GM12864 (cell line): ENCODE measurements around the gene SLC35F4.
"Not testable (repeated sequence)": the region's sequence is repeated elsewhere in the genome, so short reads cannot be mapped to it uniquely, and the experiment has no call there.

Experiments used
- DNase-seq: peaks from one replicate; pipeline ENCODE4 v3.0.0-alpha.2; 2011; ENCODE audit warnings: low read depth
- H3K4me3 ChIP-seq: 2 replicates; pipeline ENCODE4 v1.5.1; 2011; ENCODE audit warnings: mild to moderate bottlenecking, low read depth, low read length, control low read depth
- TF ChIP-seq, protein P1 (sequence below): IDR thresholded peaks from 2 replicates; pipeline ENCODE4 v1.5.1; 2011; ENCODE audit warnings: low read depth, mild to moderate bottlenecking, moderate library complexity, low read length, control low read depth, inconsistent platforms; ENCODE audit errors: missing control alignments

SLC35F4 gene

DNA sequence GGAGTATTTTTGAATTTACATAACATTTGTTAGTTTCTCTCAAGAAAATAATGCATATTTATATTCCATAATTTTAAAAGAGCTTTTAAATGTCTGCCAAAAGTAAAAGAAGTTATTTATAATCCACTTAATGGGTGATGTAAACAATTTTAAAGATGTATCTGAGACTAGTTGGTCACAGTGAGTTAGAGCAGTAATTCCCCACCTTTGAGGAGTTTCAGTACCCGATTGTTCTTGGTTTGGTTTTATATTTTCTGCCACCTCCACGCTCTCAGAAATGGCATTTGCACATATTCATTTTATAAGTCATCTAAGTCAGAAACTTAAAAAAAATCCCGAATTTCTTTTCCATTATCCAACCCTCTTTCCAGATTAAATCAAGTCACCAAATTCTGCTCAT lies 153.2 kb downstream of the SLC35F4 start:
- TF ChIP-seq, protein P1, sequence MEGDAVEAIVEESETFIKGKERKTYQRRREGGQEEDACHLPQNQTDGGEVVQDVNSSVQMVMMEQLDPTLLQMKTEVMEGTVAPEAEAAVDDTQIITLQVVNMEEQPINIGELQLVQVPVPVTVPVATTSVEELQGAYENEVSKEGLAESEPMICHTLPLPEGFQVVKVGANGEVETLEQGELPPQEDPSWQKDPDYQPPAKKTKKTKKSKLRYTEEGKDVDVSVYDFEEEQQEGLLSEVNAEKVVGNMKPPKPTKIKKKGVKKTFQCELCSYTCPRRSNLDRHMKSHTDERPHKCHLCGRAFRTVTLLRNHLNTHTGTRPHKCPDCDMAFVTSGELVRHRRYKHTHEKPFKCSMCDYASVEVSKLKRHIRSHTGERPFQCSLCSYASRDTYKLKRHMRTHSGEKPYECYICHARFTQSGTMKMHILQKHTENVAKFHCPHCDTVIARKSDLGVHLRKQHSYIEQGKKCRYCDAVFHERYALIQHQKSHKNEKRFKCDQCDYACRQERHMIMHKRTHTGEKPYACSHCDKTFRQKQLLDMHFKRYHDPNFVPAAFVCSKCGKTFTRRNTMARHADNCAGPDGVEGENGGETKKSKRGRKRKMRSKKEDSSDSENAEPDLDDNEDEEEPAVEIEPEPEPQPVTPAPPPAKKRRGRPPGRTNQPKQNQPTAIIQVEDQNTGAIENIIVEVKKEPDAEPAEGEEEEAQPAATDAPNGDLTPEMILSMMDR, result no peak
- H3K4me3 ChIP-seq, result no peak overlapping the region
- no peak for DNase-seq

DNA sequence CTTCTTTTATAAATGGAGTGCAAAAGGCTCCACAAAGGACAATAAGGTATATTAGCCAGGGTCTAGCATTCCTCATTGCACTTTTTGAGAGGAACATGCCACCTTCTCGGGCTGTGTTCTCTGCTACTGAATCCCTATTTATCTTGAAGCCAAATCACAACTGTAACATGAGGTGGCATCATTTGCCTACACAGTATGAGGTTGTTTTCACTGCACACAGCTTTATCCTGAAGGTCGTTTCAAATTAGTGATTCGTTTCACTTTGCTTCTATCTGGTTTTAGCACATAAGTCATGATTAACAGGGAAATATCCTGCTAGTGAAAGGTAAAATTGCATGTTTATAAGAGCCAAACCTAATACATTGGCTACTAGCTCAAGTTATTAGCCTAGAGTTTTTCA lies 153.8 kb downstream of the SLC35F4 start:
- no peak overlapping the region for H3K4me3 ChIP-seq
- DNase-seq, result no peak
- TF ChIP-seq, protein P1, result no peak

DNA sequence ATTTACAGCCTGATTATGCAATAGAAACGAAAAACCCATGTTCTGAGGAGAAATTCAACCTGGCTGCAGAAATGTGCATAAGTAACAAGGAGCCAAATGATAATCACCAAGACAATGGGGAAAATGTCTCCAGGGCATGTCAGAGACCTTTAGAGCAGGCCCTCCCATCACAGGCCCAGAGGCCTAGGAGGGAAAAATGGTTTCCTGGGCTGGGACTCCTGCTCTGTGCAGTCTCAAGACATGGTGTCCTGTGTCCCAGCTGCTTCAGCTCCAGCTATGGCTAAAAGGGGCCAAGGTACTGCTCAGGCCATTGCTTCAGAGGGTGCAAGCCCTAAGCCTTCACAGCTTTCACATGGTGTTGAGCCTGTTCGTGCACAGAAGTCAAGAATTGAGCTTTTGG lies 156.0 kb downstream of the SLC35F4 start:
- no peak overlapping the region for H3K4me3 ChIP-seq
- TF ChIP-seq, protein P1, result no peak
- no peak for DNase-seq

DNA sequence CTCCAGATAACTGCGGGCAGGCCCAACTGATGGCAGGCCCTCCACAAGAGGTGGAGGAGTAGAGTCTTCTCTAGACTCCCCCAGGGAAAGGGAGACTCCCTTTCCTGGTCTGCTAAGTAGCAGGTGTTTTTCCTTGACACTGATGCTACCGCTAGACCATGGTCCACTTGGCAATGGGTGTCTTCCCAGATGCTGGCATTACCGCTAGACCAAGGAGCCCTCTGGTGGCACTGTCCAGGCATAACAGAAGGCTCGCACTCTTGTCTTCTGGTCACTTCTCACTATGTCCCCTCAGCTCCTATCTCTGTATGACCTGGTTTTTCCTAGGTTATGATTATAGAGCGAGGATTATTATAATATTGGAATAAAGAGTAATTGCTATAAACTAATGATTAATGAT lies 156.8 kb downstream of the SLC35F4 start:
- not testable (repeated sequence) for H3K4me3 ChIP-seq, DNase-seq

DNA sequence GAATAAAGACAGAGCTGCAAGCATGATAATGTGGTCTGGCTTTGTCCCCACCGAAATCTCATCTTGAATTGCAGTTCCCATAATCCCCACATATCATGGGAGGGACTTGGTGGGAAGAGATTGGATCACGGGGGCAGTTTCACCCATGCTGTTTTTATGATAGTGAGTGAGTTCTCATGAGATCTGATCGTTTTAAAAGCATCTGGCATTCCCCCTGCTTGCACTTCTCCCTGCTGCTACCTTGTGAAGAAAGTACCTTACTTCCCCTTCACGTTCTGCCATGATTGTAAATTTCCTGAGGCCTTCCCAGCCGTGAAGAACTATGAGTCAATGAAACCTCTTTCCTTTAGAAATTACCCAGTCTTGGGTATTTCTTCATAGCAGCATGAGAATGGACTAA lies 158.7 kb downstream of the SLC35F4 start:
- TF ChIP-seq, protein P1, result no peak
- DNase-seq, result no peak
- H3K4me3 ChIP-seq, result no peak overlapping the region

DNA sequence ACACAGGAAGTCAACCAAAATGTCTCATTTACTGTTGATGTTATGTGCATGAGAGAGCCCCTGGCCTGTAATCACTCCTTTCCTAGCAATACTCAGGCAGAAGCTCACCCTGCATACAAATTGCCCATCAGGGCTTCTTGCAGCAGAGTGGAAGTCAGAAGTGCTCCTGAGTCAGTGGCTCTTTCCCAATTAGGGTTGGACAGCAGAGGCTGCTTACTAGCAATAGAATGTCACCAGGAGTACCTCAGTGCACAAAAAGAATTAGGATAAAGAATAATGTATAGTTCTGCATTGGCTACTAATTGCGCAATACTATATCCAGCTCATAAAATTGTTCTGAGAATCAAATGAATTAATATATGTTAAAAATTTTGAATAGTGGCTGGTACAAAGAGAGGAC lies 161.1 kb downstream of the SLC35F4 start:
- no peak overlapping the region for H3K4me3 ChIP-seq
- TF ChIP-seq, protein P1, result no peak
- no peak for DNase-seq

DNA sequence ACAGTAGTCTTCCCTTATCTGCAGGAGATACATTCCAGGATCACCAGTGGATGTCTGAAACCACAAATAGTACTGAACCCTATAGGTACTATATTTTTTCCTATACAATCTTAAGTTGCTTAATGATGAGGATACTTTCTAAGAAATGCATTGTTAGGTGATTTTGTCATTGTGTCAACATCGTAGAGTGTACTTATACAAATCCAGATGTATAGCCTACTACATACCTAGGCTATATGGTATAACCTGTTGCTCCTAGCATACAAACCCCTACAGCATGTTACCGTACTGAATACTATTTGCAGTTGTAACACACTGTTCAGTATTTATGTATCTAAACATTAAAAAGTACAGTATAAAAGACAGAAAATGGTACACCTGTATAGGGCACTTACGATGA lies 165.9 kb downstream of the SLC35F4 start:
- no peak overlapping the region for H3K4me3 ChIP-seq
- no peak for DNase-seq
- TF ChIP-seq, protein P1, result no peak

DNA sequence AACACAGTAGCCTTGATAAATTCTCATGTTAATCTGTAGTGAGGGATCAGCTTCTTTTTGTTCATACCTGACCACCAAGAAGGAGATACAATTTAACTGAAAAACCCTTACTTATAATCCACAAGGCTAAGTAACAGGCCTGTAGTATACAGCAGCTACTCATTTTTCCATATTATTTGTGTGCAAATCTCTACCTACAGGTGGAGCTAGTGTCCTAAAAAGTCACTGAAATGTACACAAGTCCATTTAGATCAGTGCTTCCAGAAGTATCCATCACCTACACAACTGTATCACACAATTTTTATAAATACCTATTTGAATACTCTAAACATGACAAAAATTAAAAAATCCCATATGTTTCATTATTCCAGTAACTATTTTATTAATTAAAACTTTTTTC lies 173.2 kb downstream of the SLC35F4 start:
- H3K4me3 ChIP-seq, result no peak overlapping the region
- DNase-seq, result no peak
- TF ChIP-seq, protein P1, result peak; percentile 39
